RPMI8226 (cell line): ENCODE measurements around the gene CHST13.

Experiments
- DNase-seq: peaks from one replicate; pipeline ENCODE4 v3.0.0-alpha.2; 2015

Gene CHST13, protein sequence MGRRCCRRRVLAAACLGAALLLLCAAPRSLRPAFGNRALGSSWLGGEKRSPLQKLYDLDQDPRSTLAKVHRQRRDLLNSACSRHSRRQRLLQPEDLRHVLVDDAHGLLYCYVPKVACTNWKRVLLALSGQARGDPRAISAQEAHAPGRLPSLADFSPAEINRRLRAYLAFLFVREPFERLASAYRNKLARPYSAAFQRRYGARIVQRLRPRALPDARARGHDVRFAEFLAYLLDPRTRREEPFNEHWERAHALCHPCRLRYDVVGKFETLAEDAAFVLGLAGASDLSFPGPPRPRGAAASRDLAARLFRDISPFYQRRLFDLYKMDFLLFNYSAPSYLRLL

DNA sequence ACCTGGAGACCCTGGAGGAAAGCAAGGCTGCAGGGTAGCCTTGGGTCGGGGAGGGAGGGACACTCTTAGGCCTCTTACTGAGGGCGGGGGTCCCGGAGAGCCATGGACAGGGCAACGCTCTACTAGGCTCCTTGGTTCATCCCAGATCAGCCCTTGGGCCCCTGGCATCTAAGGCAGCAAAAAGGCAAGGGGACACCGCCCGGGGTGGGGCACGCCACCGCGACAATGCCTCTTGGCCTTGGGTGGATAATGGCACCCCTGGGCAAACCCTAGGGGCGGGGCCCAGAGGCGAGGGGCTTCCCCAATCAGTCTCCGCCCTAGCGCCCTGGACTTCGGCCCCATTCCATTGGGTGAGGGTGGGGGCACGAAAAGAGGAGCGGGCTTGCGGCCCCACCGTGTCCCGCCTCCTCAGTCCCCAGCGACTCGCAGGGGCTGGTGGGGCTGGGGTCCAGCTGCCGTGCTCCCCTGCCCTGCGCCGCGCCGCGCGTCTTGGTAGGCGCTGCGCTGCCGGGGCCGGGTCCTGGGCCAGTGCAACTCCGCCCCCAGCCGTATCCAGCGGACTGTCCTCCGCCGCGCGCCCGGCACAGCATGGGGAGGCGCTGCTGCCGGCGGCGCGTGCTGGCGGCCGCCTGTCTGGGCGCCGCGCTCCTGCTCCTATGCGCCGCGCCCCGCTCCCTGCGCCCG, at the start of gene CHST13:
TSS of gene CHST13 (plus strand) at position 411 of the 684 bp plus-strand sequence. CDS start at position 589, 178 bp downstream.
- peak; percentile 70 for DNase-seq

DNA sequence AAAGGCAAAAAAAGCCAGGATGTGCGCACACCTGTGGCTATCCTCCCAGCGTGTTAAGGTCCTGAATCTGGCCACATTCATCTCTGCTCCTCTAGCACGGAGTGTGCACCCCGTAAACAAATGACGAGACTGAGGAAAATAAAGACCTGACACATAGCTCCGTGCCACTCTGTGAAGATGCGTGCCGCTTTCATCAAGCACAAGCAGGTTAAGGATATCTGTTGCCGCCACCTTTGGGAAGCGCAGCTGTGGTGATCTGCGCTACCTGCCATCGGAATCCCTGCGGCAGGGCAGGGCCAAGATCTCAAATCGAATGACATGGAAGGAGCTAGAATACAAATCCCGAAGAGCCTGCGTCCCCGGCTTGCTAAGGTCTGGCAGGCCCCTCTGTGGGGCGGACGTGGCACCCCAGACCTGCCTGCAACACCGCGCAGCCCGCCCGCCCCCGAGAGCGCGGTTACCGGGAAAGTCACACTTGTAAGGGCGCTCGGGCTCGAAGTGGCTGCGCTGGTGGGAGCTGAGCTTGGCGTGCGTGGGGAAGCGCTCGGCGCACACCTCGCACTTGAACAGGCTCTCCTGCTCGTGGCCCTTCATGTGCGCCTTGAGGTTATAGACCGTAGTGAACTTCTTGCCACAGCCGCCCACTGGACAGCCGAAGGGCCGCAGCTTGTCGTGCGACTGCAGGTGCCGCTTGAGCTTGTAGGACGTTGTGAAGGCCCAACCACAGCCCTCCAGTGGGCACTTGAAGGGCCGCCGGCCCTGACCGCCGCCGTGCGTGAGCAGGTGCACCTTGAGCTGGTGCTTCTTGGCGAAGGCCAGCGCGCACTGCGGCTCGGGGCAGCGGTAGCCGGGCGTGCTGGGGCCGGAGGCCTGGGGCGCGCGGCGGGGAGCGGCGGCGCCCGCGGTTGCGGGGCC, 49.2 kb upstream of the CHST13 start:
- peak; percentile 68 for DNase-seq

DNA sequence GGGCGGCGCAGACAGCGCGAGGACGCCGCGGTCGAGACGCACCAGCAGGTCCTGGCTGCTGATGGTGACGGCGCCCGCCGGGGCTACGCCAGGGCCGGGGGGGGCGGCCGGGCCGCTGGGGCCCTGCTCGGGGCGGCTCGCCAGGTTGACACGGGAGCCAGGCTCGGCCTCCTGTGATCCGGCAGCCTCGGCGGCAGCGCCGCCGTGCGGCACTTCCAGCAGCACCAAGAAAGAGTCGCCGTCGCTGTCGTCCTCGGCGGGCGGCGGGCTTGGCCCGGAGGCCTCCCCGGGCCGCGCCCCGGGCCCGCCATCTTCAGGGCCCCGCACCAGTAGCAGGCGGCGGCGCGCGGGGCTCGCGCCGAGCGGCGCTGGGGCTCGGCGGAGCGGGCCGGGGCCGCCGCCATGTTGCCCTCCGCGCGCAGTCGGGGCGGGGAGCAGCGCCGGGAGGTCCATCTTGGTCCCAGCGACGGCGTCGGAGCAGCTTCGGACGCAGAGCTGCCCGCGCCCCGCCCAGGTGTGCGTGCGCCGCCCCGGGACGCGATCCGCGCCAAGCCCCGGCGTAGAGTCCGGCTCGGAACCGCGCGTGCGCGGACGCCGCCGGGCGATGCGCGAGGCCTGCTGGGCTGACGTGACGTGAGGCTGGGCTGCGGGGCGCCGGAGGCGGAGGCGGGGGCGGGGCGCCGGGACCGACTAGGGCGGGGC, 48.4 kb upstream of the CHST13 start, which contains the start of gene ZXDC:
TSS of gene ZXDC (minus strand) at position 479 of the 702 bp plus-strand sequence. CDS start at position 453, 26 bp downstream.
- peak; percentile 97 for DNase-seq

DNA sequence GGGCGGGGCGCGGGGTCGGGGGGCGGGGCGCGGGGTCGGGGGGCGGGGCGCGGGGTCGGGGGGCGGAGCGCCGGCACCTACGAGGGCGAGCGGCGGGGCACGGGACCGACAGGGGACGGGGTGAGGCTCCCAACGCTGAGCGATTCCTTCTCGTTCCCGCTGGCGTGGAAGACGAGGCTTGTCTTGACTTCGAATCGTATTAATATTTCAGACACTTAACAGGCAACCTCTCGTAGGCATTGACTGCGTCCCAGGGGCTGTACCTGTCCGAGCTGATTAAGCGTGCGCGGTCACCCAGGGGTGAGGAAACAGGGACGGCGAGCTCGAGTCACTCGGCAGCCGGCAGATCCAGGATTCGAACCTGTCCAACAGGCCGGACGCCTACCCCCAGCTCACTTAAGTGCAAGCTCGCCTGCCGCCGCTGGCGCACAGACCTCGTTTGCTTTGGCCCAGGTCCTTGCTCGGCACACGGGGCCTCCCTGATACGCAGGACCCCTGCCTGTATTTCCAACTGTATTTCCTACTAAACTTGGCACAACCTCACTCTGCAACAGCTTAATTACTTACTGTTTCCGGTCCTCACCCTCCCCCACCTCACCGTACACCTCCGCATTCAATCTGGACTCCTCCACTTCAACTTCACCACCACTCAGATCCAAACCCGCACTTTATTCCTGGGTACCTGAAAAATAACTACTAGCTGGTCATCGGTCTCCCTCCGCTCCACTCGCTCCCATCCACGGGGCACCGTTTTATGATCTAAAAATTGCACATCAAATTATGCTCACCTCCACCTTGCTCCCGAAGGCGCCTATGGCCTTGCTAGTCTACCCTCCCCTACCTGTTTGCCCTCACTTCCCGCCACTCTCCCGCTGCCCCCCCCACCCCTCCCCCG, 47.5 kb upstream of the CHST13 start:
- DNase-seq: no peak

DNA sequence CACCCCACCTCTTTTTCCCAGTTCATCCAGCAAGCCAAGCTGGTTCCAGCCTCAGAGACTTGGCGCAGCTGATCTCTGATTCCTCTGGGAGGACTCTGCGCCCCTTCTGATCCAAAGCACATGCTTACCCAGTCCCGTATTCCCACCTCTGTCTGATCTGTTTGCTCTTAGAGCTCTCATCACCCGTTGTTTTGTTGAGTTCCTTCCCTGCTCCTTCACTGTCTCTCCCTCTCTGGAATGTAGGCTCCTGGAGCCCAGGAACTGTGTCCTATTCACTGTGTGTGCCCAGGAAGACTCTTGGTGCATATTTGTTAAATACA, 46.9 kb upstream of the CHST13 start:
- DNase-seq: no peak

DNA sequence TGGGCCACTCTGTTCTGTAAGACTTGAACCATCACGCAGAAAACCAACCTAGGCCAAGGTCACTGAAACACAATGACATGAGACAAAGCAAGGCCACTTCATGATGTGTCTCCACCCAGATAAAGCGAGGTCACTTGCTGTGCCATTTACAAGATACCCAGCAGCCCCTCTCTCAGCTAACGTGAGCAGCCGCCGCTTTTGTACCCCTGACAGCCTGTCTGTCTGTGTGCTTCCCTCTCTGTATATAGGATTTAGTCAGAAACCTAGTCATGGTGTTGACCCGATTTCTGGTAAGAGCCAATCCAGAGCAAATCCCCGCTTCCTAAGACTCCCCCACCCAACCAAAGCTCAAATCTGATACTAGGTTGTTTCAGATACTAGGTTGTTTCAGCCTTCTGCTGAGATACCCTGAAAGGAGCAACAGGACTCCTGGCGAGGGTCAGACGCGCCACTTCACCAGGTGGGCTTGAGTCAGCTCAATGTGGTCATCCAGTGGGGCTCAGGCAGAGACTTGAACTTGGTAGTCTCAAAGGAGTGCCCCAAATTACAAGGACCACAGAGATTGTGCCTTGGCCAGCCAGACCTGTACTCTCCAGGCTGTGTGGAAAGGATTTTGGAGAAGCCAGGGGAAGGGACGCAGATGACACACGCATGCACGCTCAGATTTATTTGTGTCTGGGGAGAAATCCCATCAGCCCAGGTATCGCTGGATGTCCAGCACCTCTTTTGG, 45.2 kb upstream of the CHST13 start:
- no peak for DNase-seq

DNA sequence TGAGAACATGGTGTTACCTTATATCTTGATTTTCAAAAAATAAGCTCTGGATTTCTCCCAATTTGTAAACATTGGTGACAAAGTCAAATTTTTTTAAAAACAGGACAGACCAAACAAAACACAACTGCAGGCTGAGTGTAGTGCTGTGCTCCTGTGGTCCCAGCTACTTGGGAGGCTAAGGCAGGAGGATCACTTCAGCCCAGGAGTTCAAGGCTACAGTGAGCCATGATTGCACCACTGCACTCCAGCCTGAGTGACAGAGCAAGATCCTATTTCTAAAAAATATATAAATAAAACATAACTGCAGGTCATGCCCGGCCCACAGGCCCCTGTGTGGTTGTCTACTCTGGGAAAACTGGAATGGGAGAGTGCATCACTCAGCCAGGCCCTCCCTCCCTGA, 44.3 kb upstream of the CHST13 start:
- DNase-seq: no peak

DNA sequence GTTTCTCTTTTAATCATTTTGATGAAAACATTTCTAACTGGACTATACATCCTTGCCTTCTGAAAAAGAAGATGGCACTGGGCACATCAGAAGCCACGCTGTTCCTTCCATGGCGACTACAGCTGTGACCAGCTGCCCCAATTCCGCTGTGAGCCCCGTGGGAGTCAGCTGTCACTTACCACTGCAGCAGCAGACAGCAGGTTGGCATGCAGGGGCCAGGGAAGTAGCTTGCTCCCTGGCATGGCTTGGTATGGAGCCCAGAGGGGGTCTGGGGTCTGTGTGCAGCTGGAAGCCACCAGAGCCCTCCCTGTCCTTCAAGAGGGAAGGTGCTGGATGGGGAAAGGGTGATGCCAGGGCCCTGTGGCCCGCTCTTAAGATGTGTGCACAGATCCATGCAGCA, 43.7 kb upstream of the CHST13 start:
- DNase-seq: no peak

DNA sequence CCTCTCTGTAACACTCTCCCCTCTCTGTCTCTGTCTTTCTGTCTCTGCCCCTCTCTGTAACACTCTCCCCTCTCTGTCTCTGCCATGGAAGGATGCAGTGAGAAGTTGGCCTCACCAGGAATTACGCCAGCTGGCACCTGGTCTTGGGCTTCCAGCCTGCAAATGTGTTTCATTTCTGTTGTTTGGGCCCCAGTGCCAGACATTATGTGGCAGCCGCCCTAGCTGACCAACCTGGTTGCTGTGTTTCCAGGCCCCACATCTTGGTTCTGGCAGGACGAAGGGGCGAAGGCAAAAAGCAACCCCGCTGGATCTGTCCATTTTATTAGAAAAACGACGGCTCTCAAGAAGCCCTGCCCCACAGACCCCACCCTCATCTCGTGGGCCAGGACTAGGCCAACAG, 43.1 kb upstream of the CHST13 start:
- no peak for DNase-seq

DNA sequence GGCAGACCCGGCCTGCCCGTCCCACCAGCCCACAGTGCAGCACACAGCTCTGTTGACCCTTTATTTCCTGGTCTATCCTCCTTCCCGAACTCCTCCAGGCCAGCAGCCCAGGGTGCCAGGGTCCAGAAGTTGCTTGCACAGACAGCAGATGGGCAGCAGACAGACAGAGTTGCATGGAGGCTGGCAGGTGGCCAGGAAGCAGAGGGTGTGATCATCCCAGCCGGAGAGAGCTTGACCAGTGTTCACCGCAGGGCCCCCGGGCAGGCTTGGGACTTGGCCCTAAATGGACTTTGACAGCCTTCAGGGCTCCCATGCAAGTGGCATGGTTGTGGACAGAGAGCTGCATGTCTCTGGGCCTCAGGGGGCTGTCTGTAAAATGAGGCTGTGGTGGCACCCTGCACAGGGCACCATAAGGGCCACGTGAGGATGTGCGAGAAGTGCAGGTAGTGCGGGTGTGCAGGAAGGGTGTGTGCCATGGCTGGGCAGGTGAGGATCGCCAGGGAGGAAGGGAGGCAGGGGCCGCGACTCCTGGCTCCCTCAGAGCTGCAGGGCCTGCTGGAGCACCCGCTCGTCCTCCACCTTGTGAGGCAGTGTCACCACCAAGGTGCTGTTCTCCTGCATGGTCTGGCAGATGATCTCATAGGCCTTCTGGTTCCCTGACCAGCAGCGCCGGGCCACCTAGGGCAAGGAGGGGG, 42.0 kb upstream of the CHST13 start:
- DNase-seq: no peak

DNA sequence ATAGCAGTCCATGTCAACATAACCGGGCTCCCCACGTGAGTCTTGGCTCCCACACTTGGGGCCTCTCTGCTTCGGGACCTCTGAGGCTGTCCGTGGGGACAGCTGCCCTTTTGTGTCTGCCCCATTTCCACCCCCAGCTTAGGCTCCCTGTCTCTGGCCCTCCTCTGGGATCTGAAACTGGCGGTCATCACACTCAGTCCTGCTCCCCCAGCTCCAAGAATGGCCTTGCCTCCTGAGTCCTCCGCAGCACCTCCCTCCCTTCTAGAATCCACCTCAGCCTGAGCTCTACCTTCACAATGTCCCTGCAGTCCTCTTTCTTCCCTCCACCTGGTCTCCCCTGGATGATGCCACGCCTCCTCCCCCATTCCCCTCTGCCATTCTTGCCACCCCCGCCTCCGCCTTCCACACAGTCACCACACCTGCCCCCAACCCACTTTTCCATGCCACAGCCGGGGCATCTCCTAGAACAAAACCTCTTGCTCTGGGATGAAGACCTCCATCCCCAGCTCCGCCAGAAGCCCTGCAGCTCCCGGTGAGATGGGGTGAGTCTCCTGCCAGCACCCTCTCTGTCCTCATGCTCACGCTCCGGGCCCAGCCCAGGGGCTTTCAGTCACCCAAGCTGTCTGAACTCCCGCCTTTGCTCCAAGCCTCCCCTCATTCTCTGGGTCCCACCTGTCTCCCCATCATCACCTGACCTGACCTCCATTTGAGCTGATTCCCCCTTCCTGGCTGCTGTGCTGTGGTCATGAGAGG, 41.3 kb upstream of the CHST13 start:
- no peak for DNase-seq

DNA sequence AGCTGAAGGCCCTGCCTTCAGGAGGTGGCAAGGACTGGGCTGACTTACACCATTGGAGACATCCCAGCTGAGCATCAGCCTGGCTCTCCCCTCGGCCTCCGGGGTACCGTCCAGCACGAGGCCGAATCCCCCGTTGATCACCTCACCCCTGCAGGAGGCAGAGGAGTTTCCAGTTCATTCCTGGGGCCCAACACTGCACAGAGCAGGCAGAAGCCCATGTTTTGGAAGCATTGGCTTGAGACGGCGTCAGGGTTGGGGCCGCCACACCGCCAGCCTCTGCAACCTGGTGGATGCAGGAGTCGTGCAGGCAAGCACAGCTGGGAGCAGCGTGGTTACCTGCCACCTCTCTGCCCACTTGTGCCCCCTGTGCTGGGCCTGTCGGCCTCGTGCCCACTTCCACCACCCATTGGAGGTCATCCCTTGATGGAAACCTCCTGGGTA, 40.6 kb upstream of the CHST13 start:
- DNase-seq: no peak

DNA sequence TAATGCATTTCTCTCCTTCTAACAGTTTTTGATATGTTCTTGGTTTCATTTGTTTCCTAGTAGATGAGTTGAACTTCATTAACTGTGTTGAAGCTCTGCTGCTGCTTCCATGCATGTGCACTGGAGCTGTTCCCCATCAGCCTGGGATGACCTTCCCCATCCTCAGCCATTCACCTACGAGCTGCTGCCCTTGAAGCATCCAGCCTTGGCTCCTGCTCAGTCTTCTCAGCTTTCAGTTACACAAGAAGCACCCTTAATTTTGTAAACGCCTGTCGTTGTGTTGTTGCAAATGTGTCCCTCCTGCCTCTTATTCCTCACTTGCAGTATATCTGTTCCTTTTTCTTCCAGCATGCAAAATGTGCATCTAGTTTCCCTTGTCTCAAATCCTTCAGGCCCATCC, 39.8 kb upstream of the CHST13 start:
- DNase-seq: no peak

DNA sequence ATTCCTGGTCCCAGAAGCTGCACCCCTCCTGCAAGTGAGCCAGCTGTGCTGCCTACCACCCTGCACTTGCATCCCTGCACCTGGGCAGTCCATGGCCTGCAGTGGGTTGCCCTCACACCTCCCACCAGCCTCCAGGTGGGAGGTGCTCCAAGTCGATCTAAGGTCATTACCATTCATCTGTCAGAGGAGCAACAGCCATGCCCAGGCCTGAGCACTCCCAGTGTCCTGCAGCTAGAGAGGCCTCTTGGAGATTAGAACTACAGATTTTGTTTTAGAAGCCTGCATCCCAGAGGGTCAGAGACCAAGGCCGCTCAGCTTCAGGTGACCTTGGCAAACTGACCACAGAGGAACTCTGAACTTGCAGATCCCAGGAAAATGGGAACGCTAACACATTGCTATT, 39.3 kb upstream of the CHST13 start:
- peak; percentile 28 for DNase-seq

DNA sequence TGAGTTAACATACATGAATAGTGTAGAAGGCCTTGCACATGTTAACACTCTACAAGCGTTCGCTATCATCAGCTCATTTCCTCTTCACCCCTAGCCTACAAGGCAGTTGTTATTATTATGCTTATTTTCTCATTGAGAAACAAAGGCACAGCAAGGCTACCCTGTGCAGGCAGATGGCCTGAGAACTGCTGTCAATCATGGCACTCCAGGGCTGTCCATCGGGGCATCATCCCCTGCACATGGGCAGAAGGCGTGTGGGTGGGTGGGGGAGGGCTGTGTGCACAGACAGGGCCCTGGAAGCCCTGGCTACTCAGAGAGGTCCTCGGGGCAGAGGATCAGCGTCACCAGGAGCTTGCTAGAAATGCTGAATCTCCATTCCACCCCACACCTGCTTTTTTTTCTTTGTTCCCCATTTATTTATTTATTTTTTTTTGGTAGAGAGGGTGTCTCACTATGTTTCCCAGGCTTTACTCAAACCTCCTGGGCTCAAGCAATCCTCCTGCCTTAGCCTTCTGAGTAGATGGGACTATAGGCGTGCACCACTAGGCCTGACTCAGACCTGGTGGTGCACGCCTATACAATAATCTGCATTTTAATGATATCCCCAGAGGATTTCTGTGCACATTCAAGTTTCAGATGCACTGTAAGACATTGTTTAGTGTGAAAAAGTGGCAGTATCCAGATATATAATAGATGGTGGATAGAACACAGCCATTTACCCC, 38.6 kb upstream of the CHST13 start:
- DNase-seq: peak; percentile 83

DNA sequence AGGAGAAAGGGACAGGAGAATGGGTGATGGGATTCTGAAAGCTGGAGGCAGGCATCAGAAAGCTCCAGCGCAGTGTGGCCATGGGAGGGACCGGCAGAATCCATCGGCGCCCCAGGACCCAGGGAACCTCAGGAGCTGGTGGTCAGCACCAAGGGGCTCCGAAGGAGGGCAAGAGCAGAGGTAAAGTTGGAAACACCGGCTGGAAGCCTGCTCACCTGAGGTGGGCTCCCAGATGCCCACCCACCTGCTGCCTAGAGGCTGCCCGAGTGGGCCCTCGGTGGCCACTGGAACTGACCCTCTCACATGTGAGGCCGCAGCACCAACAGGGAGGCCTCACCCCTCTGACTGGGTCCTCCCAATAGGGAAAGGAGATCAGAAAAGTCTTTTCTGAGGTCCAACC, 38.0 kb upstream of the CHST13 start:
- no peak for DNase-seq

DNA sequence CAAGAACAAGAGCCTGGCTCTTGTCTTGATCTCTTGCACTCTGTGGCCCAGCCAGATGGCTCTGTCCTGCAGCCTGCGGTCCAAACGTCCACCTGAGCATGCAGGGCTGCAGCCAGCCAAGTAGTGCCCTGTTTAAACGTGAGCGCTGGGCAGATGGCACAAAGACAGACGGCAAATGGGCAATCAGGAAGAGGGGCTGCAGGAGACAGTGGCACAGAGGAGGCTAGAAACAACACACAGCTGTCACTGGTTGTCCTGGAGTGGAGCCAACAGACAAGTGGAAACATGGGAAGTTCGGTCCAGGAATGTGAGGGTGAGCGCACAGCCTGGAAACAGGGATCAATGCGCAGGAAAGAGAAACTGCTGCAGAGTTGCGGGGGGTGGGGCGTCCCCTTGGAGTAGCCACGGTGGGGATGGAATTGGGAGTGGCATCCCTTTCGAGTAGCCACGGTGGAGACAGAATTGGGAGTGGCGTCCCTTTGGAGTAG, 37.6 kb upstream of the CHST13 start:
- DNase-seq: no peak

DNA sequence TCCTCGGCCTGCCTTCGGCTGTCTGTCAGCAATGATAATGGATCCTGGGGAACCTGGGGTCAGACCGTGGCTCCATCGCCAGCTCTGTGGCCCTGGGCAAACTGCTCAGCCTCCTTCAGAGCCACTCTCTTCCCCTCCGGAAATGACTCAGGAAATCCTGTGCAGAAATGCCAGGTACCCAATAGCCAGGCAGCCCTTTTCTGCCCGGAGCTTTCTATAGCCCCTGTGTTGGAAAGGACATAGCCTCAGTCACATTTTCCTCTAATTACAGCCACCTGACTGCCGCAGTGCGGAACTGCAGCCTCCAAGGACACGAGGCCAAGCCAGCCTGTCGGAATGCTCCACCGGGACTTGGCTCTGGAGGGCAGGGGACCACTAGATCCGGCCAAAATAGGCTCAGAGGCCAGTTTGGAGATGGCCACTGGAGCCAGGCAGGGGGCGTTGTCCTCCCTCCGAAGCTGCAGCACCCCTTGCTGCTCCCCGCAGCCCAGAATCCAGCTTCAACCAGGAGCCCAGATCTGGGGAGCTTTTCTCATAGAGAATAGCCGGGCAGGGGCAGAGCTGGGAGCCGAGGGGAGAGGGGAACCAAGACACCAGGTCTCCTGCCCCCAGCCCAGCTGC, 36.7 kb upstream of the CHST13 start:
- peak; percentile 68 for DNase-seq
